ENCODE measurements around the gene PSMG1. TPM values are rescaled to one million over a fixed set of nuclear protein-coding genes. Genes with fewer than 3 reads are reported as not detected.

The PSMG1 gene
- total and polyA plus RNA-seq, 2 of the 8 experiments (the other 6 are each of a cell fraction or from before 2014, with no cell fraction given): 50.7 to 93.7 TPM

DNA sequence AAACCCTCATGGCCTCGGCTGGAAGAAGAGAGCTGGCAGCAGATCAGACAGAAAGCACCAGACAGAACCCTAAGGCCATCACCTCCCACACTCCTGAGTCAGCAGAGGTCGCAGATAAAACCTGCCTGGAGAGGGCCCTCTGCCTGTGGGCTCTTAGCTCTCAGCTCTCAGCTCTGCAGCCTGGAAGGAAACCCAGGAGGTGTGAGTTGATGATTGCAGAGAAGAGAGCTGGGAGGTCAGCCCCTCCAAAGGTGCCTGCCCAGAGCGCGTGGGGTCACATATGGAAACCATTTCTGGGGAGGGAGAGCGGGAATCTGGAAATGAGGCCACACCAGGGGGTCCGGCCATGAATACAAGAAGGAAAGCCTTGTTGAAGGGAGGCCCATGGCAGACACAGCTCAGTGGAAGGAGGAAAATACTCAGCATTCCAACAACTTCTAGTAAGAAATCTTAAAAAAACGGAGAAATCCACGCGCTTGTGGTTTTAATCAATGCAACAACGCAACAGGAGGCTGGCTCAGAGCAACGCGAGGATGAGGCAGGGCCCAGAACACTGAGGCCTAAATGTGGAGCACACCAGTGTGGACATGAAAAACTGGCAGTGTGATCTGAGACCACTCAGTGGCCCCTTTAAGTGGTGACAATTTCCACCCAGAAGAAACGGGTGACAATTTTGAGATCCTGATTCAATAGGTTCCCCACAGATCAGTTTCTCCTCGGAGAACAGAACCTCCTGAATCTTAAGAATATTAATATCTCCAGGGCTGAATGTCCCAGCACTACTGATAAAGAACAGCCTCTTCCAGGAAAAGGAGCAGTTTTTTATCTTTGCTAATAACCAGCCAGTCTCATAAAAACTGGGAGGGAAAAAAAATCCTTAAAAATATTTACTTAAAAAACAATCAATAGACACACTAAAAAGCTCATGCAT, 45.7 kb downstream of the PSMG1 start:
- peaks cover 5% of the 10 kb centered on the region; the same call in 1 of the 2 replicates for H3K23me2 ChIP-seq (ENCODE audit: low read depth, low read length)
- DNase-seq (ENCODE audit: low read depth in 1 of 2, low spot score in 2 of 2) (peak in 1 of 2 experiments; percentile 64), FAIRE-seq (no peak)
- peak overlapping the region; percentile 85; the same call in 1 of the 2 replicates for H2BK12ac ChIP-seq (ENCODE audit: low read depth, low read length)
- no peak overlapping the region for H3K4ac ChIP-seq (replicated peaks; ENCODE audit: insufficient read length, low read depth, low read length)
- H3K27me3 ChIP-seq (replicated peaks in 1 of 4; ENCODE audit: control insufficient read depth in 3 of 4, extremely low read depth in 1 of 4, insufficient read depth in 3 of 4, low read length in 3 of 4): no peaks in the 10 kb centered on the region
- ChIA-PET CTCF (ENCODE audit: partially characterized antibody) (interaction anchor here (0.6 to 3.3 kb wide), 45 partner anchors 11 to 779 kb away, joined by 3 to 14 read pairs (median 3); no protein-coding TSS in a partner anchor), POLR2A (ENCODE audit: partially characterized antibody) (no interaction called here)
- peak overlapping the region; percentile 98 for H2BK20ac ChIP-seq (ENCODE audit: low read length)
- no peak overlapping the region for H3K14ac ChIP-seq (ENCODE audit: insufficient read length)
- no peak overlapping the region for H3K27ac ChIP-seq (ENCODE audit: low read depth, low read length)
- H4K8ac ChIP-seq (ENCODE audit: extremely low read depth, insufficient read depth, low read length): no peak overlapping the region
- peak overlapping the region; percentile 69; the same call in 1 of the 2 replicates for H2BK5ac ChIP-seq (ENCODE audit: low read depth, low read length)
- H4K91ac ChIP-seq (replicated peaks; ENCODE audit: insufficient read length, low read length): peak overlapping the region; percentile 8
- H3K4me2 ChIP-seq (ENCODE audit: insufficient read depth in 1 of 2, low read depth in 2 of 2, low read length in 2 of 2): peak overlapping the region in 1 of 2 experiments; percentile 1; a peak in 1 of 4 replicates
- H3K9ac ChIP-seq (replicated peaks in 1 of 4; ENCODE audit: extremely low read depth in 1 of 4, low read depth in 3 of 4, low read length in 3 of 4): no peak overlapping the region
- H3K4me1 ChIP-seq (replicated peaks in 1 of 4; ENCODE audit: control insufficient read depth in 3 of 4, insufficient read depth in 4 of 4, low read length in 3 of 4): peaks cover 0 to 12% (median 7%) of the 10 kb centered on the region in 4 experiments; a peak in 6 of 7 replicates
- H2BK15ac ChIP-seq (ENCODE audit: low read length): peak overlapping the region; percentile 40; the same call in 1 of the 2 replicates
- no peak overlapping the region for H3K23ac ChIP-seq (ENCODE audit: insufficient read length)
- no peaks in the 10 kb centered on the region; a peak in 1 of 4 replicates for H3K9me3 ChIP-seq (ENCODE audit: insufficient read depth in 2 of 2, low read depth in 1 of 2, low read length in 1 of 2)
- H4K5ac ChIP-seq (ENCODE audit: insufficient read length, low read depth, low read length): no peak overlapping the region
- H2BK120ac ChIP-seq (replicated peaks; ENCODE audit: low read depth, low read length): no peak overlapping the region
- H2AFZ ChIP-seq (ENCODE audit: low read length): no peak overlapping the region; the same call in 1 of the 2 replicates
- H4K20me1 ChIP-seq (replicated peaks in 1 of 2; ENCODE audit: control insufficient read depth in 1 of 2, insufficient read depth in 2 of 2, low read length in 2 of 2): peaks cover 0 to 4% of the 10 kb centered on the region in 2 experiments
- H3K79me1 ChIP-seq (ENCODE audit: low read depth, low read length): no peaks in the 10 kb centered on the region
- no peaks in the 10 kb centered on the region for H3K79me2 ChIP-seq (ENCODE audit: control insufficient read depth in 1 of 2, insufficient read depth in 2 of 2, low read length in 2 of 2)
- H2AK5ac ChIP-seq (ENCODE audit: low read depth, low read length): no peak overlapping the region
- 67% methylated on average over 14 of the region's 14 CpGs; no CpG with 5 or more reads in 1 of the 2 experiments for WGBS, 2 experiments (ENCODE audit: extremely low coverage in 1 of 2, insufficient coverage in 1 of 2, insufficient read length in 1 of 2, insufficient replicate concordance in 2 of 2, low coverage in 1 of 2, low lambda C conversion rate in 2 of 2, missing lambda C conversion rate in 1 of 2)
- no peaks in the 10 kb centered on the region for H3K36me3 ChIP-seq (ENCODE audit: control insufficient read depth in 2 of 4, insufficient read depth in 4 of 4, low read length in 3 of 4)
- H3K4me3 ChIP-seq (ENCODE audit: extremely low read depth in 1 of 4, insufficient read depth in 2 of 4, low read depth in 3 of 4, low read length in 4 of 4): no peak overlapping the region
- H3K56ac ChIP-seq (replicated peaks; ENCODE audit: insufficient read length, low read depth, low read length): no peak overlapping the region
- H3K18ac ChIP-seq (ENCODE audit: extremely low read depth, low read length): peak overlapping the region; percentile 68; the same call in 1 of the 2 replicates
- TF ChIP-seq NRF1 (IDR thresholded peaks at IDR 0.05; ENCODE audit: low read depth, low read length) (no peak), MAFK (IDR thresholded peaks at IDR 0.05; ENCODE audit: low read depth, low read length) (peak; percentile 54; the same call in 1 of the 2 replicates), CTBP2 (IDR thresholded peaks at IDR 0.05; ENCODE audit: borderline replicate concordance, insufficient read depth, insufficient read length, low read length) (no peak), RAD21 (IDR thresholded peaks at IDR 0.05 in 1 of 2, conservative IDR thresholded peaks at IDR 0.05 in 1 of 2; ENCODE audit: low read depth in 2 of 2, low read length in 2 of 2) (peak; percentile 23 to 28; a peak in 2 of 4 replicates), TEAD4 (IDR thresholded peaks at IDR 0.05; ENCODE audit: low read depth, low read length) (0 out of 2 replicates have a peak, but pooled peaks have one; percentile 44)
- TF ChIP-seq, protein P1, sequence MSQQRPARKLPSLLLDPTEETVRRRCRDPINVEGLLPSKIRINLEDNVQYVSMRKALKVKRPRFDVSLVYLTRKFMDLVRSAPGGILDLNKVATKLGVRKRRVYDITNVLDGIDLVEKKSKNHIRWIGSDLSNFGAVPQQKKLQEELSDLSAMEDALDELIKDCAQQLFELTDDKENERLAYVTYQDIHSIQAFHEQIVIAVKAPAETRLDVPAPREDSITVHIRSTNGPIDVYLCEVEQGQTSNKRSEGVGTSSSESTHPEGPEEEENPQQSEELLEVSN (IDR thresholded peaks at IDR 0.05): peak; percentile 59

All from H1 (cell line).